ENCODE measurements around the gene PMVK.

- TF ChIP-seq, protein P1, sequence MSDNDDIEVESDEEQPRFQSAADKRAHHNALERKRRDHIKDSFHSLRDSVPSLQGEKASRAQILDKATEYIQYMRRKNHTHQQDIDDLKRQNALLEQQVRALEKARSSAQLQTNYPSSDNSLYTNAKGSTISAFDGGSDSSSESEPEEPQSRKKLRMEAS (IDR thresholded peaks at IDR 0.05) = no peak
- TF ChIP-seq ZFX (IDR thresholded peaks at IDR 0.05) = no peak
Observed at GRCh38 chr1:154896771-154897286, 39.7 kb downstream of the PMVK start.

Data from HCT116 (cell line).